HepG2 (cell line): ENCODE data around the gene BEGAIN.

Source experiments
- CEBPG ChIP-seq: IDR thresholded peaks from 2 replicates; pipeline ENCODE4 v1.6.1; 2016
- POLR2AphosphoS2 ChIP-seq: IDR thresholded peaks from 2 replicates; pipeline ENCODE4 v1.6.1; 2011; ENCODE audit warnings: low read depth, low read length, improper control_type of control experiment
- SKI ChIP-seq: fragments of 450-650 bp; IDR thresholded peaks from one replicate; pipeline ENCODE4 v1.6.1; 2018; ENCODE audit warnings: mild to moderate bottlenecking; ENCODE audit not compliant: partially characterized antibody

DNA sequence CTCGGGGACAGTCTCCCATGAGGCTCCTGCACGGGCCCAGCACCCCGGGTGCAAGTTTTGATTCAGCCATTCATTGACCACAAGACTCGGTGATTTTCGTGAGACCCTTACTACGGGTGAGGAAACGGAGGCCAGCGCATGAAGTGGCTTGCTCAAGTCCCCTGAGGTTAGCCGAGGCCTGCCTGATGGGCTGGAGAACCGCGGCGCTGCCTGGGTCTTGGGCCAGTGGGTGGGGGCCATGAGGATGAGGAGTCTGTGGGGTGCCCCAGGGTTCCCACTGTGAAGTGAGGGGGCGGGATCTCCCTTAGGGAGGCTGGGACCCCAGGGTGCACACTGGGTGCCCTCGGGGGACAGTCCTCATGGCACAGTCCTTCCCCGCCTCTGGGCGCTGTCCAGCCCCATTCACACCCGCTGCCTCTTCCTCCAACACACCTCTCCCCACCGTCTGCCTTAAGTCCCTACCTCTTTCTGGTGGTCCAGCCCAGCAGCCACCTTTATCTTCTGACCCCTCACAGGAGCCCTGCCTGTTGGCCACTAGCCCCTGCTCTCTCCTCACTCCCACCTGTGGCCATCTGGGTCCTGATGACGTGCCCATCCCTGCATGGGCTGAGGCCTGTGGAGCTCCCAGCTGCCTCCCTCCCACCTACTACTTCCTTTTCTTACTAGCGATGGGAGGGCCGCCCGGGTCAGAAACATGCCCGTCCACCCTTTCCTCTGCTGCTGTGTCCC, 16.3 kb downstream of the BEGAIN start:
- TF ChIP-seq POLR2AphosphoS2, result no peak
- no peak for TF ChIP-seq SKI
- TF ChIP-seq CEBPG (CRISPR knock-in tag), result no peak
